HepG2 (cell line): Measurements from ENCODE around the gene FOSL2. TPM values are rescaled to one million over a fixed set of nuclear protein-coding genes. Genes with fewer than 3 reads are reported as not detected.

Source experiments
- ATAC-seq: fragments of 200-7000 bp; cut with Tn5 transposase; 3 replicates; pipeline ENCODE4 v1.9.1; 2020; ENCODE audit warnings: mild to moderate bottlenecking, moderate library complexity
- BruUV-seq: library from RNA; stranded (reverse); fragments of 400-500 nt; replicated peaks from 2 replicates; lab custom pipeline; 2021; lab: Mats Ljungman, UMichigan
- CTCF ChIA-PET: fragments of 300-600 bp; formaldehyde crosslinking; extraction: SDS; loops from one replicate; lab custom pipeline; 2021; ENCODE audit warnings: low total read pairs, inconsistent platforms, low intra/inter-chr PET ratio; lab: Yijun Ruan, JAX
- POLR2A ChIA-PET: fragments of 350-600 bp; sonication (Branson Sonifier 250); formaldehyde crosslinking; loops from one replicate; lab custom pipeline; 2020; ENCODE audit warnings: antibody characterized with exemption, inconsistent platforms; lab: Yijun Ruan, JAX
- DNase-seq: peaks from one replicate; pipeline ENCODE4 v3.0.0-alpha.2; 2015; ENCODE audit warnings: low spot score
- FAIRE-seq: peaks from 3 replicates; lab custom pipeline; 2011; peaks lifted over from hg19 to GRCh38; lab: Jason Lieb, UNC
- H2AFZ ChIP-seq: one replicate; pipeline ENCODE4 v1.6.1; 2011; ENCODE audit warnings: low read length, inconsistent platforms
- H3K27ac ChIP-seq: fragments of 300-600 bp; 3 replicates; pipeline ENCODE4 v1.8.0; 2011; ENCODE audit warnings: mixed run types, mild to moderate bottlenecking, mixed read lengths, low read length, inconsistent platforms; ENCODE audit not compliant: insufficient read depth; ENCODE audit errors: extremely low read length
- H3K27me3 ChIP-seq, 2 experiments: fragments of 200-600 bp in 1 of 2; 2 replicates in 1 of 2; 3 replicates in 1 of 2; pipeline versions ENCODE4 v1.6.0 to v1.8.0; 2011; ENCODE audit warnings: low read length in 2 of 2, mild to moderate bottlenecking in 2 of 2, moderate library complexity in 2 of 2, inconsistent platforms in 1 of 2; ENCODE audit not compliant: insufficient read depth in 2 of 2, control insufficient read depth in 1 of 2
- H3K36me3 ChIP-seq, 2 experiments: fragments of 200-600 bp in 1 of 2; replicated peaks in 1 of 2; 2 replicates in 1 of 2; 3 replicates in 1 of 2; pipeline versions ENCODE4 v1.5.1 to v1.8.0; 2011; ENCODE audit warnings: low read length in 2 of 2, inconsistent platforms in 1 of 2; ENCODE audit not compliant: insufficient read depth in 2 of 2, control insufficient read depth in 1 of 2
- H3K4me1 ChIP-seq: 2 replicates; pipeline ENCODE4 v1.5.1; 2012; ENCODE audit warnings: low read length, inconsistent platforms; ENCODE audit not compliant: insufficient read depth
- H3K4me2 ChIP-seq: 2 replicates; pipeline ENCODE4 v1.6.0; 2011; ENCODE audit warnings: low read depth, low read length, inconsistent platforms
- H3K4me3 ChIP-seq, 3 experiments: fragments of 200-600 bp in 1 of 3; sonication (generic), shearing (Covaris generic) in 1 of 3; replicated peaks in 1 of 3; 2 replicates each; pipeline ENCODE4 v1.5.1; 2011 to 2016; ENCODE audit warnings: low read length in 3 of 3, inconsistent platforms in 2 of 3, low read depth in 2 of 3, mild to moderate bottlenecking in 2 of 3, control low read depth in 1 of 3, mixed read lengths in 1 of 3; ENCODE audit not compliant: insufficient read depth in 1 of 3
- H3K79me2 ChIP-seq: one replicate; pipeline ENCODE4 v1.6.1; 2011; ENCODE audit warnings: low read length, inconsistent platforms; ENCODE audit not compliant: insufficient read depth
- H3K9ac ChIP-seq: 2 replicates; pipeline ENCODE4 v1.6.0; 2011; ENCODE audit warnings: mild to moderate bottlenecking, low read depth, low read length, inconsistent platforms; ENCODE audit not compliant: insufficient read depth
- H3K9me3 ChIP-seq: 2 replicates; pipeline ENCODE4 v1.5.1; 2012; ENCODE audit warnings: mild to moderate bottlenecking, low read length
- H4K20me1 ChIP-seq: 2 replicates; pipeline ENCODE4 v1.6.0; 2011; ENCODE audit warnings: inconsistent platforms, mild to moderate bottlenecking, low read length, moderate library complexity; ENCODE audit not compliant: insufficient read depth
- BHLHE40 ChIP-seq: IDR thresholded peaks from 2 replicates; pipeline ENCODE4 v1.6.1; 2011; ENCODE audit warnings: low read length, improper control_type of control experiment
- BORCS8-MEF2B ChIP-seq: sonication (generic); formaldehyde crosslinking; IDR thresholded peaks from 2 replicates; pipeline ENCODE4 v1.8.0; 2022; ENCODE audit warnings: mild to moderate bottlenecking, missing genetic modification reagents
- HIVEP1 ChIP-seq: sonication (generic); formaldehyde crosslinking; IDR thresholded peaks from 2 replicates; pipeline ENCODE4 v1.4.0; 2020; ENCODE audit warnings: mild to moderate bottlenecking, missing genetic modification reagents
- HMG20B ChIP-seq: conservative IDR thresholded peaks from 2 replicates; pipeline ENCODE4 v1.6.1; 2016; ENCODE audit warnings: missing genetic modification reagents, missing compliant biosample characterization
- HNRNPH1 ChIP-seq: fragments of 200-400 bp; formaldehyde crosslinking; optimal IDR thresholded peaks from 2 replicates; pipeline ENCODE3; 2017; ENCODE audit warnings: mild to moderate bottlenecking, low read depth, low read length
- KDM3A ChIP-seq: IDR thresholded peaks from 2 replicates; pipeline ENCODE4 v1.6.1; 2018; ENCODE audit warnings: low read depth, missing compliant biosample characterization
- MAFG ChIP-seq: sonication (generic); formaldehyde crosslinking; IDR thresholded peaks from 2 replicates; pipeline ENCODE4 v1.5.1; 2020; ENCODE audit warnings: mild to moderate bottlenecking, missing genetic modification reagents
- MBNL3 ChIP-seq: fragments of 250-450 bp; sonication (Bioruptor Pico); conservative IDR thresholded peaks from 2 replicates; pipeline ENCODE4 v1.8.0; 2022; ENCODE audit warnings: mild to moderate bottlenecking, inconsistent platforms
- NBN ChIP-seq: fragments of 450-650 bp; conservative IDR thresholded peaks from 2 replicates; pipeline ENCODE4 v1.6.1; 2017
- RXRA ChIP-seq: sonication (generic); formaldehyde crosslinking; IDR thresholded peaks from 2 replicates; pipeline ENCODE4 v1.5.1; 2020; ENCODE audit warnings: missing genetic modification reagents
- SAFB2 ChIP-seq: sonication (generic); formaldehyde crosslinking; IDR thresholded peaks from 2 replicates; pipeline ENCODE4 v1.5.1; 2020; ENCODE audit warnings: missing genetic modification reagents, low read depth, mild to moderate bottlenecking, borderline replicate concordance
- SNAI1 ChIP-seq: sonication (generic); formaldehyde crosslinking; IDR thresholded peaks from 2 replicates; pipeline ENCODE4 v1.5.0; 2020; ENCODE audit warnings: mild to moderate bottlenecking, missing genetic modification reagents, borderline replicate concordance
- ZNF547 ChIP-seq: sonication (generic); formaldehyde crosslinking; IDR thresholded peaks from 2 replicates; pipeline ENCODE4 v1.5.1; 2020; ENCODE audit warnings: mild to moderate bottlenecking, missing genetic modification reagents
- ZNF747 ChIP-seq: sonication (generic); formaldehyde crosslinking; IDR thresholded peaks from 2 replicates; pipeline ENCODE4 v1.8.1; 2023; ENCODE audit warnings: missing genetic modification reagents, mild to moderate bottlenecking, borderline replicate concordance
- WGBS: methylation state at CpG from one replicate; pipeline ENCODE4 v1.1.6; 2017; ENCODE audit warnings: low lambda C conversion rate; 5-methylcytosine and 5-hydroxymethylcytosine counted together
- in situ Hi-C: cut with HindIII; loops from 2 replicates; pipeline ENCODE4 v1.10.0; 2017; ENCODE audit warnings: low pct_unique_long_range_greater_than_20kb; ENCODE audit not compliant: extremely low pct_ligation_motif_present
- intact Hi-C: fragments of 100-400 bp; cut with micrococcal nuclease; formaldehyde crosslinking; loops from one replicate; pipeline ENCODE4 v1.10.0; 2022; ENCODE audit not compliant: unreplicated experiment
- polyA plus RNA-seq, 8 experiments: library from polyadenylated mRNA; depleted of rRNA in 3 of 8; stranded (reverse) in 7 of 8; unstranded in 1 of 8; fragments of >200 nt; fragmentation: Illumina TruSeq in 4 of 8; extraction: Trizol in 4 of 8; gene quantifications; 2 replicates each; pipeline versions ENCODE4 v1.2.1 to v1.2.3, GENCODE V29; 2011 to 2016; ENCODE audit warnings: low read depth in 4 of 8, missing spikeins in 1 of 8, mixed read lengths in 1 of 8; ENCODE audit not compliant: insufficient read depth in 1 of 8
- total RNA-seq, 5 experiments: library from RNA; depleted of rRNA; stranded (reverse); fragments of >200 nt; fragmentation: Illumina TruSeq; extraction: Trizol; gene quantifications; 2 replicates each; pipeline ENCODE4 v1.2.3, GENCODE V29; 2016; ENCODE audit warnings: low read depth in 1 of 5
- TF ChIP-seq, protein P1 (sequence below): sonication (generic); formaldehyde crosslinking; IDR thresholded peaks from 2 replicates; pipeline ENCODE4 v1.8.0; 2022; ENCODE audit warnings: missing genetic modification reagents, mild to moderate bottlenecking, inconsistent platforms, borderline replicate concordance
- TF ChIP-seq, protein P2 (sequence below): IDR thresholded peaks from 2 replicates; pipeline ENCODE4 v1.6.1; 2016; ENCODE audit warnings: missing genetic modification reagents, missing compliant biosample characterization

The FOSL2 gene
- total and polyA plus RNA-seq, 2 of the 13 experiments (the other 11 are each of a cell fraction or from before 2014, with no cell fraction given) = 3.4 to 18.1 TPM

DNA sequence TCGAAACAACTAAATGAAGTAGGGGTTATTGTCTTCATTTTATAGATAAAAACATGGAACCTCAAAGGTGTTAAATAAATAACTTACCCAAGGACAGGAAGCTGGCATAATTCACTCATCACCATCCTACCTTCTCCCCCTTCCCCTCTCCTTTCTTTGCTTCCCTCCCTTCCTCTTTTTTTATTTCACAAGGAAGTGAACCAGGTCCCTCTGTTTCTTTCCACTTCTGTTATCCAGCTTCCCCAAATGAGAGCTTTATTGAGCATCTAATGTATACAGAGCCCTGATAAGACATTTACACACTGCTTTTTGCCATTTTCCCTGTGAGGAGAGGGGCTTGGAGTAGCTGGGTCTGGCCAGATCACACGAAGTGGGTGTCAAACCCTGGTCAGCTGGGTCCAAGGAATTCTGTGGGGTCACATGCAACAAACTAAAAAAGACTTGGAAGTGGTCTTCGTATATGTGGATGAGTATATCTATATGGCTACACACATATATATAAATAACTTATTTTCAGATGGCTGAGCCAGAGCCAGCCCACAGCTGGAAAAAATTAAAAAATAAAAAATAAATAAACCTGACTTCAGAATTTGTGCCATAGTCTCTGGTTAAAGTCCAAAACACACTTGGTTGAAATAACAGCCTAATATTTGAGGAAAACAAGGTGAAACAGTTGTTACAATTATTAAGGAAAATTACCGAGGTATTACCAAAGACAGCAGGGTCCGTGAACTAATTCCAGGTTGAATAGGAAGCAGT is 49.3 kb upstream of the FOSL2 start:
- Histone ChIP-seq H3K9ac (no peak overlapping the region), H2AFZ (no peak overlapping the region), H3K4me1 (peaks cover 34% of the 10 kb centered on the region), H3K27me3 (peaks cover 0 to 2% of the 10 kb centered on the region in 2 experiments; a peak in 1 of 5 replicates), H3K27ac (no peak overlapping the region), H4K20me1 (no peaks in the 10 kb centered on the region), H3K36me3 (no peaks in the 10 kb centered on the region), H3K4me2 (peak overlapping the region; percentile 65; the same call in 1 of the 2 replicates), H3K79me2 (no peaks in the 10 kb centered on the region), H3K4me3 (no peak overlapping the region), H3K9me3 (no peaks in the 10 kb centered on the region)
- BruUV-seq = no TSS peak
- CTCF ChIA-PET = no interaction called here
- in situ Hi-C loops = no loop called here
- no peak for DNase-seq
- no peak for FAIRE-seq
- ATAC-seq = no peak
- POLR2A ChIA-PET = interaction anchor here (1.2 to 1.4 kb wide), 2 partner anchors 9 to 591 kb away, joined by 3 read pairs; no protein-coding TSS in a partner anchor
- intact Hi-C loops = no loop called here
- WGBS = 48% methylated on average over 5 of the region's 5 CpGs
- TF ChIP-seq HIVEP1 (CRISPR knock-in tag) (no peak), BORCS8-MEF2B (no peak), SNAI1 (CRISPR knock-in tag) (no peak), HMG20B (CRISPR knock-in tag) (no peak), ZNF547 (CRISPR knock-in tag) (no peak), MBNL3 (CRISPR knock-in tag) (no peak), SAFB2 (CRISPR knock-in tag) (no peak), NBN (no peak), MAFG (no peak), BHLHE40 (no peak), KDM3A (CRISPR knock-in tag) (no peak), ZNF747 (CRISPR knock-in tag) (no peak), RXRA (CRISPR knock-in tag) (no peak), HNRNPH1 (no peak)
- TF ChIP-seq, protein P1, sequence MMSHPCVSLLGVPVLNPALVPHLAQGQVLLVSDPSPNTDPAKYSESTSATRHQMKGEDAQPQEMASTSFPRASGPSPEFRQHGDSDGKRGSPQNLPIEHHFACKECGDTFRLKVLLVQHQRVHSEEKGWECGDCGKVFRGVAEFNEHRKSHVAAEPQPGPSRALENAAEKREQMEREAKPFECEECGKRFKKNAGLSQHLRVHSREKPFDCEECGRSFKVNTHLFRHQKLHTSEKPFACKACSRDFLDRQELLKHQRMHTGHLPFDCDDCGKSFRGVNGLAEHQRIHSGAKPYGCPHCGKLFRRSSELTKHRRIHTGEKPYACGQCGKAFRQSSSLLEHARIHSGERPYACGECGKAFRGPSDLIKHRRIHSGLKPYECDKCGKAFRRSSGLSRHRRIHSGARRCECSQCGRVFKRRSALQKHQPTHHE (CRISPR knock-in tag) = no peak
- TF ChIP-seq, protein P2, sequence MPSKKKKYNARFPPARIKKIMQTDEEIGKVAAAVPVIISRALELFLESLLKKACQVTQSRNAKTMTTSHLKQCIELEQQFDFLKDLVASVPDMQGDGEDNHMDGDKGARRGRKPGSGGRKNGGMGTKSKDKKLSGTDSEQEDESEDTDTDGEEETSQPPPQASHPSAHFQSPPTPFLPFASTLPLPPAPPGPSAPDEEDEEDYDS (CRISPR knock-in tag) = no peak
